Measurements from ENCODE around the gene BRD3. TPM values are rescaled to one million over a fixed set of nuclear protein-coding genes. Genes with fewer than 3 reads are reported as not detected.

The BRD3 gene
- total RNA-seq, 1 donor from 2014 or later: 43.3 TPM

DNA sequence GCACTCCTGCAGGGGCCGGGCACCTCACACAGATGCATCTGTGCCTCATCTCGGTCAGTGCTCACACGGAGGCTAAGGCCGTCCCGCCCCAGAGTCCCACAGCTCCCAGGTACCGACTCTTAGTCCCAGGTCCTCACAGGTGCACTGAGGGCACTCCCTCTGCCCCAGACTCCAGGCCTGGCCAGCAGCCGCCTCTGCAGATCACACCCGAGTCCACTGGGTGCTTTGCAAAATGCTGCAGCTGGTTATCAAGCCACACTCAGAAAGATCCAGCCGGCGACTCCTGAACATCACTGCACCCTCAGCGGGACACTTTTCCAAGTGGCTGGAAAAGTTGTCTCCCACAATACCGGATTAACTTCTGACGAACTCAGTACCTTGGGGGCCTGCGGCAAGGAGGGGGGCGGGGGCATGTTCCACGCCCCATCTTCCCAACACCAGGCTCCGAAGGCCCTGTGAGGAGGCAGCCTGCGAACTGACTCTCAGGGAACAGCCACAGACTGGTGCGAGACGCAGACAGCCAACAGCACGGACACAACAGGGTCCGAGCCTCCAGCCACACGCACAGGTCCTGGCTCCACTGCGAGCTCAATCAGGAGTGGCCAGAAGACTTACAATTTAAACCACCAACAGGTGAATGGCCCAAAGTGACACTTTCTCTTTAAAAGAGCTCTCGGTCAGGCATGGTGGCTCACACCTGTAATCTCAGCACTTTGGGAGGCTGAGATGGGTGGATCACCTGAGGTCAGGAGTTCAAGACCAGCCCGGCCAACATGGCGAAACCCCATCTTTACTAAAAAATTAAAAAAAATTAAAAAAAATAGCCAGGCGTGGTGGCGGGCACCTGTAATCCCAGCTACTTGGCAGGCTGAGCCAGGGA, 4.0 kb downstream of the BRD3 start:
- intact Hi-C loops (cut with micrococcal nuclease): no loop called here
- Mint-ChIP-seq H3K9me3 (no peaks in the 10 kb centered on the region), H3K4me3 (ENCODE audit: low read depth) (no peak overlapping the region), H3K4me1 (ENCODE audit: low read depth) (peaks cover 25% of the 10 kb centered on the region), H3K27ac (no peak overlapping the region), H3K27me3 (ENCODE audit: low read depth) (peaks cover 1% of the 10 kb centered on the region), H3K36me3 (ENCODE audit: low read depth) (peaks cover 7% of the 10 kb centered on the region)
- no peak for DNase-seq (ENCODE audit: low spot score)

DNA sequence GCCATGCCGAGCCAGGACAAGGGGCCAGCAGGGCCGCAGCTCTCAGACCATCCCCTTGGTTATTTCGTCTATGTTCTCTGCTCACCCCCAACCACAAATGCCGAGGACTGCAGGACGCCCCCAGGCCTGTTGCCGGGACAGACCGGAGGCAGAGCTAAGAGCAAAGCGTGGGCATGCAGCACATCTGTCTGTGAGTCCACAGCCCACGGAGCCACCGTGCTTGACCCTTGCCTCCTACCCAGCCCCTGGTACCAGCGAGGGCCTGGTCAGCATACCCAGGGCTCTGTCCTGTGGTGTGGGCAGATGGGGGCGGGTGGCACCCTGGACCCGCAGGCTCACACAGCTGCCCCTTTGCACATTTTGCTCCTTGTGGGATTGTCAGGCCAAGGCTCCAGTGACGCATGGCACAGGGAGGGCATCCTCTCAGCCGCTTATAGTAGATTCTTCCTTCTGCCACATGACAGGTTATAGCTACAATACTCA, 4.7 kb downstream of the BRD3 start:
- Mint-ChIP-seq H3K9me3 (no peaks in the 10 kb centered on the region), H3K4me3 (ENCODE audit: low read depth) (no peak overlapping the region), H3K4me1 (ENCODE audit: low read depth) (peaks cover 25% of the 10 kb centered on the region), H3K27ac (no peak overlapping the region), H3K27me3 (ENCODE audit: low read depth) (no peaks in the 10 kb centered on the region), H3K36me3 (ENCODE audit: low read depth) (peaks cover 7% of the 10 kb centered on the region)
- DNase-seq (ENCODE audit: low spot score): no peak
- intact Hi-C loops (cut with micrococcal nuclease): no loop called here

DNA sequence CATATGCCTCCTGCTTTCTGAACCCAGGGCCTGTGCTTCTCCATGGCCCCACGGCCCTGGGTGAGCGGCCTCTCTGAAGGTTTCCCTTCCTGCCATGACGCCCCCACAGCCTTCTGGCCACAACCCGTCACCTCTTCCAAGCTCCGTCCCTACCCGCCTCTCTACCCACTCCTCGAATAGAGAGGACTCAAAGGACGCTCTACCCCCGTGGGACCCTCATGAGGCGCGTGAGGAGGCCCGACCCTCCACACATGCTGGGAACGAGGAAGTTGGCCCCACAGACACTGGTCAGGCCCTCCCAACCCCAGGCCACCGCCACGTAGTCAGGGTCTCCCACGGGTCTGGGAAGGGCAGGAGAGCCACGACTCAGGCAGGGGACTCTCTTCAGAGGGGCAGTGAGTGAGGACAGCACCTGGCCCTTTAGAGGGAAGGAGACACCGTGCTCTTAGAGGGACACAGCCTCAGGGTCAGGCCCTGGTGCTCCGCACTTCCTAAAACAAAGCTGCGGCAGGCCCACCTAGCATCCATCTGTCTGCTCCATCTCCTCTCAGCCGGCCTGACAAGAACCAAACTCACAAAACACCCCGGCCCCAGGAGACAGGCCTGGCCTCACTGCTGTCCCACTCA, 5.3 kb downstream of the BRD3 start:
- no peak overlapping the region for H3K27ac Mint-ChIP-seq
- intact Hi-C loops (cut with micrococcal nuclease): no loop called here
- H3K4me1 Mint-ChIP-seq (ENCODE audit: low read depth): peaks cover 25% of the 10 kb centered on the region
- H3K4me3 Mint-ChIP-seq (ENCODE audit: low read depth): no peak overlapping the region
- H3K36me3 Mint-ChIP-seq (ENCODE audit: low read depth): peaks cover 7% of the 10 kb centered on the region
- no peak for DNase-seq (ENCODE audit: low spot score)
- no peaks in the 10 kb centered on the region for H3K27me3 Mint-ChIP-seq (ENCODE audit: low read depth)
- no peaks in the 10 kb centered on the region for H3K9me3 Mint-ChIP-seq

DNA sequence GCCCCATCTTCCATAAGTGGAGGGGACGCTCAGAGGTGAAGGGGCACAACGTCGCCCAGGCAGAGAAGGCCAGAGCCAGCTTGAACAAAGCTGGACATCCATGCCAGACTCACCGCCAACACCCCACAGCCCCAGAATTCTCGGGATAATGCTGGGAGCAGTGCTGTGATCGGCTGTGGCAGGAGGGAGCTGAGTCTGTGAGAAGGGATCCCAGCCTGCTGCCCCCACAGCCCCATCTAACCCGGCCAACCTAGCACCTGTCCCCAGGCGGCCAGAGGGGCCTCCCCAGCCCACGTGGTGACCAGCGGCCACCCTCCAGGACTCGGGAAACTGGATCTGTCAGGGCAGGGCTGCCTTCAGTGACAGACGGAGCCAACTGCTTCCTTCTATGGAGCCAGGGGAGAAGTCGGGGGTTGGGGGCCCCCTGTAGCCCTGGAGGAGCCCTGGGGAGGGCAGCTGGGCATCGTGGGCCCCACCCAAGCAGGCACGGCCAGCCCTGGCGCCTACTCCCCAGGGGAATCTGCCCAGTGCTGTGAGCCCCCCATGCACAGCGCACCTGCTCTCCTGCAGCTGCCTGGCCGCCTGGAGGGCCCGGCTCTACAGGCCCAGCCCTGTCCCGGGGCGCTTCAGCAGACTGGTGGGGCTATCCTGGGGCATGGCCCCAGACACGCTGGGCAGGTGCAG, 6.0 kb downstream of the BRD3 start:
- H3K4me1 Mint-ChIP-seq (ENCODE audit: low read depth): peaks cover 25% of the 10 kb centered on the region

DNA sequence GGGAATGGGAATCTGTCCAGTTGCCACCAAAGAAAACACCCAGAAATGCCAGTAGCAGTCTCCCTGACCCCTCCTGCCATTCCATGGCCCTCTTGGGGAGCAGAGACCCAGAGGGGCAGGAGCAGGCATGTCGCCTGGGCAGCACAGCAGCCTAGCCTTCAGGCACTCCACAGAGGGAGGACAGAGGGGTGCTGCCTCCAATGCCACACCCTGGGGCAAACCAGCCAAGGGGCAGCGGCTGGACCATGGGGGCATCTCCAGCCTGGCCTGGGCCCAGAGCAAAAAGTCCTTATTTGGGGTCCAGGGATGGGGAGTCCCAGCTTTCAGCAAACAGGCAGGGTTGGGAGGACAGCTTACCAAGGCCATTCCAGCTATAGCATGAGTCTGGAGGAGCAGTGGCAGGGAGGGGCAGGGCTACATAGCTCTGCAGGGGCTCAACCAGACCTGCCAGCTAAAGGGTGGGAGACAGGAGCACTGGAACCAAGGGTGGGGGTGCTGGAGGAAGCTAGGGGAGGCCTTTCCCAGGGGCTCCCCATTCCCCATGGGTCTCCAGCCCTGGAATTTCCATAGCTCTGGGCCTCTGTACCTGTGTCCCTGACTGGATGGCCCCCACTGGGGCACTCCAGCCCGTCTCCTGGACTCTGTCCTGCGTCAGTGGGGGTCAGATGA, 6.7 kb downstream of the BRD3 start:
- Mint-ChIP-seq H3K4me1 (ENCODE audit: low read depth) (peaks cover 21% of the 10 kb centered on the region), H3K9me3 (no peaks in the 10 kb centered on the region), H3K27me3 (ENCODE audit: low read depth) (no peaks in the 10 kb centered on the region)

More for the DNA sequence above, 6.0 kb downstream of the BRD3 start:
- no peaks in the 10 kb centered on the region for H3K9me3 Mint-ChIP-seq
- intact Hi-C loops (cut with micrococcal nuclease): no loop called here
- no peaks in the 10 kb centered on the region for H3K27me3 Mint-ChIP-seq (ENCODE audit: low read depth)
- no peak overlapping the region for H3K27ac Mint-ChIP-seq
- DNase-seq (ENCODE audit: low spot score): no peak
- H3K4me3 Mint-ChIP-seq (ENCODE audit: low read depth): no peak overlapping the region
- peaks cover 7% of the 10 kb centered on the region for H3K36me3 Mint-ChIP-seq (ENCODE audit: low read depth)

DNA sequence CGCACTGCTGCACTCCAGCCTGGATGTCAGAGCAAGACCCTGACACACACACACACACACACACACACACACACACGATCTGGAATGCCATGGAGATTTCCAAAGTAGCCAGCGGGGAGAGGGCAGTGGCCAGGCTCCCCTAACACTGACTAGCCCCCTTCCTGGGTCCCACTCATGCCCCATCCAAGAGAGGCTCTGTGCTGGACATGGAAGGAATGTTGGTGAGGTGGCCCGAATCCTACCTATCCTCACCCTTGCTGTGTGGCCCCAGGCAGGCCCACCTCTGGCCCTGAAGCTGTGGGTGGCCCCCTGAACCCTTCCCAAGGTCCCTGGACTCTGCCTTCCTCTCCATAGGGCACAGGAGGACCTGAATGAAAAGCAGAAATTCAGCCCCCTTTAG, 7.3 kb downstream of the BRD3 start:
- Mint-ChIP-seq H3K27me3 (ENCODE audit: low read depth) (no peaks in the 10 kb centered on the region), H3K4me3 (ENCODE audit: low read depth) (no peak overlapping the region), H3K9me3 (no peaks in the 10 kb centered on the region), H3K36me3 (ENCODE audit: low read depth) (peaks cover 7% of the 10 kb centered on the region), H3K4me1 (ENCODE audit: low read depth) (peaks cover 16% of the 10 kb centered on the region), H3K27ac (no peak overlapping the region)
- no peak for DNase-seq (ENCODE audit: low spot score)
- intact Hi-C loops (cut with micrococcal nuclease): no loop called here

More for the DNA sequence above, 6.7 kb downstream of the BRD3 start:
- intact Hi-C loops (cut with micrococcal nuclease): no loop called here
- Mint-ChIP-seq H3K4me3 (ENCODE audit: low read depth) (no peak overlapping the region), H3K27ac (no peak overlapping the region), H3K36me3 (ENCODE audit: low read depth) (peaks cover 7% of the 10 kb centered on the region)
- DNase-seq (ENCODE audit: low spot score): no peak

DNA sequence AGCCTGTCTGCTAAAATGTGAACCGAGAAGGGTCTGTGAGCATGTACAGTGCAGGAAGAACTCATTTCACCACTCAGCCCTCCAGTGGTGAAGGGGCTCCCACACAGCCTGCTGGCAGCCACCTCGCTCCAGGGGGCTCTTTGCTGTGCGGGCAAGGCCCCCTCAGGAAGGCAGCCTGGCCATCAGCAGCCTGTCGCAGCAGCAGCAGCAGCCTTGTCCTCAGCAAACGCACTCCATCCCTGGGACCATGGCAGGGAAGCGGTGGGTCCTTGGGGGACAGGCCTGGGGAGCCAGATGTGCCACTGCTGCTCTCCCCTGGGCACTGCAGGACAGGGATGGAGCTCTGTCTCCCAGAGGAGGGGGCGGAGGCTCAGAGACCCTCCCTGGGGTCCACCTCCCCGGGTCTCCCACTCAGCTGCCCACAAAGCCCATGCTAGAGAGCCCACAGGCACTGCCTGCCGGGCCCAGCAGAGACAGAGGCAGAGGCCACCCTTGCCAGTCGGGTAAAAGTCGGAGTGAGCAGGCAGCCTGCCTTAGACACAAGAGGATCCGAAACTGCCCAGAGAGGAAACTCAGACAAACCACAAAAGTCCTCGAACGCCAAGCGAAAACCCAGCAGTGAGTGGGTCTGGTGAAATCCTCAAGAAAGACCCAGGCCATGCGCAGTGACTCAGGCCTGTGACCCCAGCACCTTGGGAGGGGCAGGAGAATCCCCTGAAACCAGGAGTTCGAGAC, 8.0 kb downstream of the BRD3 start:
- H3K9me3 Mint-ChIP-seq: no peaks in the 10 kb centered on the region
- H3K36me3 Mint-ChIP-seq (ENCODE audit: low read depth): peaks cover 7% of the 10 kb centered on the region
- no peak overlapping the region for H3K4me3 Mint-ChIP-seq (ENCODE audit: low read depth)
- H3K4me1 Mint-ChIP-seq (ENCODE audit: low read depth): peaks cover 14% of the 10 kb centered on the region
- H3K27me3 Mint-ChIP-seq (ENCODE audit: low read depth): no peaks in the 10 kb centered on the region
- no peak for DNase-seq (ENCODE audit: low spot score)
- H3K27ac Mint-ChIP-seq: no peak overlapping the region
- intact Hi-C loops (cut with micrococcal nuclease): no loop called here

DNA sequence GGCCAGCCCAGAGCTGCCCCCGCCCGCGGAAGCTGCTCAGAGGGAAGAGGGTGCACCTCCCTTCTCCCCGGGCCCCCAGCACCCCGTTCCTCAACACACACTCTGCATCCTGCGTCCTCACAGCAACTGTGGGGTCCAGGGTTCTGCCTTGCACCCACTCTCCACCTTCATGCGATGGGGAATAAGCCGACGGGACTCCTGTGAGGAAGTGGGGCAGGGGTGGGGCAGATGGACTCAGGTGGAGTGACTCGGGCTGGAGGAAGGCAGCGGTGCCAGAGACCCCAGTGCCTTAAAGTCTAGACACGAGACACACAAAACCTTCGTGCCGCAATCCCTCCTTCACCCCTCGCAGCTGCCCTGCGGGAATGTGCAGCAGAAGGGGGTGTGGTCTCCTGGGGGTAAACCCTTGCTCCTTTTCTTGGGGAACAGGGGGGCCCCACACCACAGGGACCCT, 8.6 kb downstream of the BRD3 start:
- peaks cover 12% of the 10 kb centered on the region for H3K4me1 Mint-ChIP-seq (ENCODE audit: low read depth)

DNA sequence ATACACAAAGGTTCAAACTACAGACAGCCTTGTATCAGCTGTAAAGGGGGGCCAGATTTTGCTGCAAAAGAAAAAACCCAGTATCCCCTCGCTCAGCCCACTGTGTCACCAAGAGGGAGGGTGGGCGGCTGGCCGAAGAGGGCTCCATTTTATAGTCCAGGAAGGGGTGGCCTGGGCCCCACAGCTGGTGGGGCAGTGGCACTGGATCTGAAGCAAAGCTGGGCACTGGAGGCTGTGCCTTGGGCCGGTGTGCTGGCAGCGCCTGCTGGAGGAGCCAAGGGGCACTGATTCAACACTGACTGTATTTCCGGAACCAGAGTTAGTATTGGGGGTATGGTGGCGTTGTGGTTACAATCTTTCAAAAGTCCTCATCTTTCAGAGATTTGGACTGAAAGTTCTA, 9.1 kb downstream of the BRD3 start:
- no peak for DNase-seq (ENCODE audit: low spot score)
- no peak overlapping the region for H3K4me3 Mint-ChIP-seq (ENCODE audit: low read depth)
- H3K27me3 Mint-ChIP-seq (ENCODE audit: low read depth): no peaks in the 10 kb centered on the region
- H3K4me1 Mint-ChIP-seq (ENCODE audit: low read depth): peaks cover 12% of the 10 kb centered on the region
- intact Hi-C loops (cut with micrococcal nuclease): no loop called here
- H3K27ac Mint-ChIP-seq: no peak overlapping the region
- H3K36me3 Mint-ChIP-seq (ENCODE audit: low read depth): peaks cover 7% of the 10 kb centered on the region
- no peaks in the 10 kb centered on the region for H3K9me3 Mint-ChIP-seq

More for the DNA sequence above, 8.6 kb downstream of the BRD3 start:
- intact Hi-C loops (cut with micrococcal nuclease): no loop called here
- Mint-ChIP-seq H3K4me3 (ENCODE audit: low read depth) (no peak overlapping the region), H3K9me3 (no peaks in the 10 kb centered on the region), H3K36me3 (ENCODE audit: low read depth) (peaks cover 7% of the 10 kb centered on the region), H3K27me3 (ENCODE audit: low read depth) (no peaks in the 10 kb centered on the region), H3K27ac (no peak overlapping the region)
- no peak for DNase-seq (ENCODE audit: low spot score)

DNA sequence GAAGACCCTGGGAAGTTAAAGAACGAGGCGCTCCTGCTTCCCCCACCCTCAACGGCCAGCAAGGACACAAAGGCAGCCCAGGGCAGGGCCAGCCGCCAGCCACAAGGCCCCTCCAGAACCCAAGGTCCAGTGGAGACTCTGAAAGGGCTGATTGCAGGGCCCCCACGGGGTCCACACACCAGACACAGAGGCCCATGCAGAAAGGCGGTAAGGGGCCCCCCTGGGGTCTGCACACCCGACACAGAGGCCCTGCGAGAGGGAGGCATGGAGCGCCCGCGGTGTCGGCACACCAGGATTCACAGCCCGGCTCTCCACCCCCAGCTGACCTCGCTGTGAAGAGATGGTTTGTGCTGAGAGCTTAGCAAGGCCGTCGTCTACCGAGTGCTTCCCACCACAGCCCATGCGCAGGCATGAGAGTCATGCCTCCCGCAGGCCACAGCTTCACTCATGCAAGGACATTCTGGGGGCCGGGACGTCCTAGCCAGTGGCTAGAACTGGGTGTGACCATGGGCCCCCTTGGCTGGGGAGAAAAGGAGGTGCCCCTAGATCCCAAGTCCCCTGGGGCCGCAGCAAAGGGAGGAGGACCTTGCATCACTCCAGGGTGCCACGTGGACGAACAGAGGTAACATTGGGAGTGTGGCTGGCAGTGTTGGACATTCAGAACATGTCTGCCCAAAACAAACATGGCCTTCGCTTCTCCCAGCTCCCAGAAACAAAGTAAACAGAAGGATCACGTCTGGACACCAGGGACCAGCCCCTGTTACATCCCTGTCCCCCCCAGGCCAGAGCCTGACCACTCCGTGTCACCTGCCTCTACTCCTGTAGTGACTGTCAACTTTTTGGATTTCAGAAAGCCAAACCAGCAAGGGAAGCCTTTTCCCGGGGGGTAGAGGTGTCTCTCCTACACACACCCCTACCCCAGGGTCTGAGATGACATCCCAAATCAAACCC, 9.8 kb downstream of the BRD3 start:
- Mint-ChIP-seq H3K27me3 (ENCODE audit: low read depth) (no peaks in the 10 kb centered on the region), H3K27ac (no peak overlapping the region), H3K4me1 (ENCODE audit: low read depth) (peaks cover 12% of the 10 kb centered on the region), H3K36me3 (ENCODE audit: low read depth) (peaks cover under 1% of the 10 kb centered on the region), H3K9me3 (no peaks in the 10 kb centered on the region), H3K4me3 (ENCODE audit: low read depth) (no peak overlapping the region)
- intact Hi-C loops (cut with micrococcal nuclease): no loop called here
- no peak for DNase-seq (ENCODE audit: low spot score)

DNA sequence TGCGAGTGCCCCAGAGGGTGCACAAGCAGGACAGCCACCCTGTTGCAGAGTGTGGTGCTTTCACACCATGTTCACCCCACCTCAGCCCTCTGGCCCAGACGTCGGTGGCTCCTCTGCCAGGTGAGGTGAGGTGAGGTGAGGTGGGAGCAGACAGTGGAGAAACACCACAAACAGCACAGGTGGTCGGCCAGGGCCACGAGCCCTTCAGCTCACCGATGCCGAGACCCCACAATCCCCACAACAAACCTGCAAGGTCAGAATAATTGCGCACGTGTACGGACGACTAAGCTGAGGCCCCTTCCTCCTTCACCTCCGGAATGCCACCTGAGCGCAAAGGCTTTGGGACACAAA, 10.5 kb downstream of the BRD3 start:
- no peaks in the 10 kb centered on the region for H3K36me3 Mint-ChIP-seq (ENCODE audit: low read depth)
- no peaks in the 10 kb centered on the region for H3K9me3 Mint-ChIP-seq
- no peak overlapping the region for H3K27ac Mint-ChIP-seq
- peaks cover 12% of the 10 kb centered on the region for H3K4me1 Mint-ChIP-seq (ENCODE audit: low read depth)
- intact Hi-C loops (cut with micrococcal nuclease): no loop called here
- H3K27me3 Mint-ChIP-seq (ENCODE audit: low read depth): no peaks in the 10 kb centered on the region
- no peak for DNase-seq (ENCODE audit: low spot score)
- no peak overlapping the region for H3K4me3 Mint-ChIP-seq (ENCODE audit: low read depth)
